Cardiac muscle cell (in vitro differentiated cells and primary cell): ENCODE data around the gene ASPG. TPM values are rescaled to one million over a fixed set of nuclear protein-coding genes. Genes with fewer than 3 reads are reported as not detected.

ENCODE experiments used
- DNase-seq, 2 donors: peaks; one replicate each; pipeline versions ENCODE4 v3.0.0 to v3.0.0-alpha.2; 2010 to 2017; ENCODE audit warnings: low read depth in 1 of 2, low spot score in 1 of 2
- H3K27ac ChIP-seq: fragments of 200-600 bp; sonication (generic); 2 replicates; pipeline ENCODE4 v1.5.1; 2016
- H3K27me3 ChIP-seq: fragments of 200-600 bp; sonication (generic); 2 replicates; pipeline ENCODE4 v1.6.0; 2016; ENCODE audit warnings: control low read depth
- H3K36me3 ChIP-seq: fragments of 200-600 bp; sonication (generic); 2 replicates; pipeline ENCODE4 v1.5.1; 2016; ENCODE audit warnings: control low read depth
- H3K4me1 ChIP-seq: fragments of 200-600 bp; sonication (generic); 2 replicates; pipeline ENCODE4 v1.8.1; 2017; ENCODE audit warnings: low read depth, mild to moderate bottlenecking, mixed run types
- H3K4me3 ChIP-seq: fragments of 200-600 bp; sonication (generic); 2 replicates; pipeline ENCODE4 v1.5.1; 2016; ENCODE audit warnings: mild to moderate bottlenecking
- H3K9me3 ChIP-seq: fragments of 200-600 bp; sonication (generic); 2 replicates; pipeline ENCODE4 v1.5.1; 2017; ENCODE audit warnings: low read depth, mild to moderate bottlenecking, control low read depth
- polyA plus RNA-seq: library from polyadenylated mRNA; unstranded; fragments of >200 nt; fragmentation: Nextera tagmentation; extraction: Ambion mirVana; gene quantifications from 2 replicates; pipeline ENCODE4 v1.2.1, GENCODE V29; 2016
- total RNA-seq: library from RNA; depleted of rRNA; stranded (reverse); fragments of >200 nt; gene quantifications from 2 replicates; pipeline ENCODE4 v1.2.3, GENCODE V29; 2016
- TF ChIP-seq, protein P1 (sequence below): IDR thresholded peaks from 2 replicates; pipeline ENCODE4 v1.5.1; 2012; ENCODE audit warnings: low read depth, mild to moderate bottlenecking, low read length

ASPG gene
- total and polyA plus RNA-seq, 2 experiments from 2014 or later, result 3.4 to 7.3 TPM

DNA sequence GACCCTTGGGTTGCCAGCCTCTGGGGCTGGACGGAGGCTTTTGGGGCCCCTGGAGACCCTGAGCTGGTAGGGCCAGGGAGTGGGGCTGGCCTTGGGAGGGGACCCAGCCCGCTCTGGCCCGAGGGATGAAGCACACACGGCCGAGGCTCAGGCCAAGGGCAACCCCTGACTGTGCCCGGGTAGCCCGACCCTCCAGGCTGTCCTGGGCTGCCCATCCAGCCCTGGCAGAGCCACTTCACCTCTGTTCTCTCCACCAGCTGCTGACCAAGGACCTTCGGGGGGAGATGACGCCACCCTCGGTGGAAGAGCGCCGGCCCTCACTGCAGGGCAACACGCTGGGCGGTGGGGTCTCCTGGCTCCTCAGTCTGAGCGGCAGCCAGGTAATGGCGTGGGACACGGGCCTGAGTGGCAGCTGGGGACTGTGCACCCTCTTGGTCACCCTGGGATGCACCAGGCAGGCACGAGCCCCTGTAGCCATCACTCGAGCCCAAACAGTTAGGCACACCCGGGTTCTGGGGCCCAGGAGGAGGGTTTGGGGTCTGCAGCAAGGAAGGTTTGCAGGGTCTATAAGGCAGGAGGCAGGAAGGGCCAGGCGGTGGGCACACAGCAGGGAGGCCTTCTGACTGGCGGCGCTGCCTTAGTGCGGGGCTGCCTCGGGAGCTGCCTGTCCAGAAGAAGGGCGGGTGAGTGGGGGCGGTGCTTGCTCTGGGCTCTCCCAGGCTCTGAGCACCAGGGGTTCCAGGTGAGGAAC, 19.7 kb downstream of the ASPG start:
- no peaks in the 10 kb centered on the region for H3K9me3 ChIP-seq
- H3K4me1 ChIP-seq, result no peaks in the 10 kb centered on the region
- H3K36me3 ChIP-seq, result no peaks in the 10 kb centered on the region
- no peak overlapping the region for H3K4me3 ChIP-seq
- no peaks in the 10 kb centered on the region for H3K27me3 ChIP-seq
- no peak for DNase-seq
- TF ChIP-seq, protein P1, sequence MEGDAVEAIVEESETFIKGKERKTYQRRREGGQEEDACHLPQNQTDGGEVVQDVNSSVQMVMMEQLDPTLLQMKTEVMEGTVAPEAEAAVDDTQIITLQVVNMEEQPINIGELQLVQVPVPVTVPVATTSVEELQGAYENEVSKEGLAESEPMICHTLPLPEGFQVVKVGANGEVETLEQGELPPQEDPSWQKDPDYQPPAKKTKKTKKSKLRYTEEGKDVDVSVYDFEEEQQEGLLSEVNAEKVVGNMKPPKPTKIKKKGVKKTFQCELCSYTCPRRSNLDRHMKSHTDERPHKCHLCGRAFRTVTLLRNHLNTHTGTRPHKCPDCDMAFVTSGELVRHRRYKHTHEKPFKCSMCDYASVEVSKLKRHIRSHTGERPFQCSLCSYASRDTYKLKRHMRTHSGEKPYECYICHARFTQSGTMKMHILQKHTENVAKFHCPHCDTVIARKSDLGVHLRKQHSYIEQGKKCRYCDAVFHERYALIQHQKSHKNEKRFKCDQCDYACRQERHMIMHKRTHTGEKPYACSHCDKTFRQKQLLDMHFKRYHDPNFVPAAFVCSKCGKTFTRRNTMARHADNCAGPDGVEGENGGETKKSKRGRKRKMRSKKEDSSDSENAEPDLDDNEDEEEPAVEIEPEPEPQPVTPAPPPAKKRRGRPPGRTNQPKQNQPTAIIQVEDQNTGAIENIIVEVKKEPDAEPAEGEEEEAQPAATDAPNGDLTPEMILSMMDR, result no peak
- H3K27ac ChIP-seq, result no peak overlapping the region

DNA sequence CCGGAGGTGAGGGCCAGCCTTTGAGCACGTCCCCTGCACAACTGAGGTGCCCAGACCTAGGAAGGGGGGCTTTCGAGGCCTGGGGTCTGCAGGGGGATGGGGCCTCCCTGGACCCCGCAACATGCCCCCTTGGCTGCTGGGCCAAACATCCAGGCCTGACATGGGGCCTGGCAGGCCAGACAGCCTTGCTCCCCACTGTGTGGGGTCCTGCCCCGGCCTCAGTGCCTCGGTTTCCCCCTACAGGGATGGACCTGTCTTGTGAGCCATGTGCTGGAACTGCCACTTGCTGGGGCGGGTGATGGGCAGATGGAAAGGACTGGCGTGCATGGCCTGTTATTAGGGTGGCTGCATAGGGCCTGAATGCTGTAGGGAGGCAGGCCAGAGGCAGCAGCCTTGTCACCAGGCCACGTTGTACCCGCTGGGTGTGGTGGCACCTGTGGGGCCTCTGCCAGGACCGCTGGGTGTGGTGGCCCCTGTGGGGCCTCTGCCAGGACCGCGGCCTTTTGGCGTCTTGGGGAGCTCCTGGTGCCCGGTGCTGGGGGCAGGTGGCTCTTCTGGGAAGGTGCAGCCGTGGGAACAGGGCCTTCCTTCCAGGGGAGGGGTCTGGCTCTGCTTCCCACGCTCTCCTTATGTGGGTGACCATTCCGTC, 20.4 kb downstream of the ASPG start:
- Histone ChIP-seq H3K27ac (no peak overlapping the region), H3K9me3 (no peaks in the 10 kb centered on the region), H3K27me3 (no peaks in the 10 kb centered on the region), H3K4me3 (no peak overlapping the region), H3K36me3 (no peaks in the 10 kb centered on the region), H3K4me1 (no peaks in the 10 kb centered on the region)
- TF ChIP-seq, protein P1, result no peak
- no peak for DNase-seq

DNA sequence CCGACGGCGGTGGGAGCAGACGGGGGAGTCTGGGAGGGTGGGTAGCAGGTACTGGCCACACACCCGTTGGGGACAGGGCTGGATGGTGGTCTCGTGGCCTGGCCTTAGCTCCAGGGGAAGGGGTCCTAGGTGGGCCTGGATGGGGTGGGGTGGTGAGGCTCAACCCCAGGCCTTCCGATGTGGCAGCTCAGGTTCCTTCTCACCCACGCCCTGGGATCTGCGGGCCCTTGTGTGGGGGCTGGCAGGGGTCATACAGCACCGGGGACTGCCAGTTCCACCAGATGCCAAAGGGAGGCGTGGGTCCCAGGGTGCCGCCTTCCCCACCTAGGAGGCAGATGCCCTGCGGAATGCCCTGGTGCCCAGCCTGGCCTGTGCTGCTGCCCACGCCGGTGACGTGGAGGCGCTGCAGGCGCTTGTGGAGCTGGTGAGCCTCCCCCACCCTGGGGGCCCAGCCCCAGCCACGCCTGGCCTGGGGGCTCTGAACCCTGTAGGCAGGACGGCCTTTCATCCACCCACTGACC, 21.0 kb downstream of the ASPG start:
- Histone ChIP-seq H3K36me3 (no peaks in the 10 kb centered on the region), H3K4me1 (no peaks in the 10 kb centered on the region), H3K27me3 (no peaks in the 10 kb centered on the region), H3K4me3 (no peak overlapping the region), H3K9me3 (no peaks in the 10 kb centered on the region), H3K27ac (no peak overlapping the region)
- TF ChIP-seq, protein P1, result no peak
- DNase-seq, result no peak

DNA sequence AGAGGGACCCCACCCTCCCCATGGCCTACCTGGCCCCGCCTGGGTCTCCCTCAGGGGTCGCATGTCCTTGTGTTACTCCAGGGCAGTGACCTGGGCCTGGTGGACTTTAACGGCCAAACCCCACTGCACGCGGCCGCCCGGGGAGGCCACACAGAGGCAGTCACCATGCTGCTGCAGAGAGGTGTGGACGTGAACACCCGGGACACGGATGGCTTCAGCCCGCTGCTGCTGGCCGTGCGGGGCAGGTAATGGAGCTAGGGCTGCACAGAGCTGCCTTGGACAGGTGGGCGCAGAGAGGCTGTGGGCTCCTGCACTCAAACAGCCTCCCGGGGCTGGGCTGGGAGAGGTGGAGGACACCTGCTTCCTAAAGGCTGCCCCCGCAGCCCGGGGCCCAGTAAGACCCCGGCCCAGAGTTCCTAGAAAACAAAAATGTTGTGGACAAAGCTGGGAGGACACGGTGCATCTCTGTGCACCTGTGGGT, 21.6 kb downstream of the ASPG start:
- no peak overlapping the region for H3K4me3 ChIP-seq
- no peaks in the 10 kb centered on the region for H3K4me1 ChIP-seq
- DNase-seq, result no peak
- TF ChIP-seq, protein P1, result no peak
- no peaks in the 10 kb centered on the region for H3K9me3 ChIP-seq
- no peaks in the 10 kb centered on the region for H3K36me3 ChIP-seq
- no peaks in the 10 kb centered on the region for H3K27me3 ChIP-seq
- no peak overlapping the region for H3K27ac ChIP-seq

DNA sequence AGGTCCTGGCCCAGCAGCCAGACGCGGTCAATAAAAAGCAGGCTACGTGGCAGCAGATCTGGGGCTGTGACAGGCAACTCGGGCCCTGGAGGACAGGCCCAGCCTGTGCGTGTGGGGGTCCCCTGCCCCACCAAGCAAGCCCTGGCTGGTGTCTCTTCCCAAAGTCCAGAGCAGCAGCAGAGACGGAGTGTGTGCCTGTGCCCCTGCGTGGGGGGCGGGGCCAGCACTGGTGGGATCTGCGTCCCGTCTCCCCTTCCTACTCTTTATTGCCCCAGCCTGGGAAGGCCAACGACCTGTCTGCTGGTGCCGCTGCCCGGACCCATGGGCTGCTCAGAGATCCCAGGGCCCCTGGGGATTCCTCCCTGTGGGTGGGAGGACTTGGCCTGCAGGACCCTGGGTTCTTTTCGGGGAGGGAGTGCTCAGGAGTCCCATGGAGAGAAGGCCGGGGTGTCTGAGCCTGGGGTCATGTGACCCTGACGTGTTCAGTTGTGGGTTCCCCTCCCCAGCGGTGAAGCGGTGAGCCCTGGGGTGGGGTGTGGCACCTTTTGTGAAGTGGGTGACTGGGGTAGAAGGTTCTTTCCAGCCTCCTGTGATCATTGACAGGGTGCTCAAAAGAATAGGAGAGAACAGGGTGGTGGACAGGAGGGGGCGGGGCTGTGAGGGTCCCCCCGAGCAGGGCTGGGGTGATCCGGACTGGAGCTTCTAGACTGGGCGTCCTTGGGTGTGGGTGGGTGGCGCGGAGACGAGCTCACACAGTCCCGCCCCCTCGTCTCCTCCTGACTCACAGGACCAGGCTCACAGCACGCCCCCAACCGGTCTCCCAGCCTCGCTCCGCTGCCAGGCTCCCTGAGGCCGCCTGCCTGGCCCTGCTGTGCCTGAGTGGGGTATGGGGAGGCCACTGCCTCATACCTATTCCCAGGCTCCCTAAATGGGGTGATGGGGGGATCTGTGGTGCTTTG, 22.4 kb downstream of the ASPG start:
- DNase-seq, result no peak
- H3K4me3 ChIP-seq, result no peak overlapping the region
- H3K4me1 ChIP-seq, result no peaks in the 10 kb centered on the region
- TF ChIP-seq, protein P1, result no peak
- H3K27me3 ChIP-seq, result peaks cover under 1% of the 10 kb centered on the region
- no peak overlapping the region for H3K27ac ChIP-seq
- H3K36me3 ChIP-seq, result no peaks in the 10 kb centered on the region
- H3K9me3 ChIP-seq, result no peaks in the 10 kb centered on the region
